HG02885 (cell line): Measurements from ENCODE around the gene DENND5B.
A peak's percentile ranks its signal among the peaks of the same experiment; 100 is the strongest.
"Not testable (repeated sequence)": the region's sequence is repeated elsewhere in the genome, so short reads cannot be mapped to it uniquely, and the experiment has no call there.

Experiments
- ATAC-seq: cut with Tn5 transposase; IDR thresholded peaks from one replicate; pipeline ENCODE4 v1.9.1; 2021; ENCODE audit warnings: mild to moderate bottlenecking; ENCODE audit not compliant: unreplicated experiment, poor library complexity

DENND5B gene

GRCh38 chr12:31594681-31595080 is 3.7 kb upstream of the DENND5B start:
- ATAC-seq, result no peak

DNA sequence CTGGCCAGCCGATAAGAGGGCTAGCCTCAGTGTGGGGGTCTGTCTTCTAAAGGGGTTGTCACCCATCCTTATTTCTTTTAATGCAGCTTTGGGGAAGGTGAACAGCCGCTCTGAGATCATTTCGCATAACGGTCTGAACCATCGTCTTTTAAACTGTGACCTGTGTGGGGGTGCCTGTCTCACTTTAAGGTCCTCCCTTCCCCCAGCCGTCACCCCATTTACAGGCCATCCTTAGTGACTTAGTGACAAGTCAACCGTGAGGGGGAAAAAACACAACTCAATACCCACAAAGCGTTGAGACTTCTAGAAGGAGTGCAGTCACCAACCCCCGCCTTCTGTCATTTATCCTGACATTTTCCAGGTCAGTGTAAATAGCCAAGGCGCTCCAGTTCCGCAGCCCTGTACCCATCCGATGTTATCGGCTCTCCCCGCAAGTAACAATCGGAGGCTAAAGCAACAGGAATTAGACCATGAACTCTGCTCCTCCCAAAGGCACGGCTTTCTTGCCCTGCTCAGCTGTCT is 505 bp upstream of the DENND5B start:
- ATAC-seq, result peak; percentile 16

- ATAC-seq, result peak; percentile 35
Measured at GRCh38 chr12:31589904-31590641, 863 bp downstream of the DENND5B start.

DNA sequence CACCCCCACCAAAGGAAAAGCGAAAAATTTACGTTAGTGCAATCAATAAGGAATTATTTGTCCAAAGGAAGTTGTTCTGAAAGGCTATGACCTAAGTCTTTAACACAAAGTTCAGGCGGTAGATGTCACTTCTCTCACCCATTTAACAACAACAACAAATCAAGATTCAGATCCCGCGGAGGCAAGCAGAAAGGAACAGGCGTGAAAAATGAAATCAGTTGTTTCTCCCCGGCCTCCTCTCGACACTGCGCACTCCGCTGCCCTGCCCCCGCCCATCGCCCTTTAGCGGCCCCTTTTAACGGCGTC is 1.4 kb downstream of the DENND5B start:
- ATAC-seq, result peak; percentile 39

DNA sequence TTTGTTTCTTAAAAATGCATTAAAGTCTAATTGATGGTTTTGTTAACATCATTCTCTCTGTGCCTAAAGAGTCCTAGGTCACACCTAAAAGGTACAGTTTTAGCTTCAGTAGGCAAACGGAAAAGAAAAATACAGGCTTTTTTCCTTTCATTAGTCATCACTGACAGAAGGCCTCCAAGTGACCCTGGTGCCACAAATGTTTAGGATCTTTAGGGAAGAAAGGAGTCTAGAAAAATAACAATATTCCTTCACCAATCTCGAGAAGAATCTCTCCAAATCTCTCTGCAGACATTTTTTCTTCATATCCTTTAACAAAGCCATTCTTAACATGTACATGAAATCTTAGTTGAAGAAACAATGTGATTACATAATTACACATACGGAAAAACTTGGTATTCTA is 2.0 kb downstream of the DENND5B start:
- no peak for ATAC-seq

GRCh38 chr12:31586728-31587127 is 4.2 kb downstream of the DENND5B start:
- ATAC-seq, result peak; percentile 29

GRCh38 chr12:31585895-31586294 is 5.0 kb downstream of the DENND5B start:
- ATAC-seq, result no peak

DNA sequence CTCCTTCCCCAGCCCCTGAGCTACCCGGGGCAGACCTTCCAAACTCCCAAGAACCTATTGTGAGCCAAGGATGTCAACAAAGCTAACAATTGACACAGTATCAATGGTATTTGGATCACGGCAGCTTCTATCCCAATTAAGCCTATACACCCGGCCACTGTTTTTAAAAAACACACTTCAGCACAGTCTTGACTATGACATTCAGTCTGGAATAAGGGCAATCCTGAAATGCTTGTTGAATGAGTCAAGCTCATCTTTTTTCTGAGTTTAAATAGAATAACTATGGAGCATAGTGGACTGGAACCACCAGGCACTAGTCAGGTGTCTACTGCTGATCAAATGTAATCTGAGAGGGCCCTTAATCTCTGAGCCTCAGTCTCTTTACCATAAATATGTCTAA is 5.7 kb downstream of the DENND5B start:
- no peak for ATAC-seq

DNA sequence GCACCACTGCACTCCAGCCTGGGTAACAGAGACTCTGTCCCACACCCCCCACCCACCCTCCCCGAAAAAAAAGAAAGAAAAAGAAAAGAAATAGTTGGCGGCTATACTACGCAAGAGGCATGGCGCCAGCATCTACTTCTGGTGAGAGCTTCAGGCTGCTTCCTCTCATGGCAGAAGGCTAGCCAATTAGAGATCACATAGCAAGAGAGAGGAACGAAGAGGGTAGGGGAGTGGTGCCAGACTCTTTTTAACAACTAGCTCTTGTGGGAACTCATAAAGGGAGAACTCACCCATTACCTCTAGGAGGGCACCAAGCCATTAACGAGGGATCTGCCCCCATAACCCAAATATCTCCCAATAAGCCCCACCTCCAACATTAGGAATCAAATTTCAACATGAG is 6.2 kb downstream of the DENND5B start:
- no peak for ATAC-seq

DNA sequence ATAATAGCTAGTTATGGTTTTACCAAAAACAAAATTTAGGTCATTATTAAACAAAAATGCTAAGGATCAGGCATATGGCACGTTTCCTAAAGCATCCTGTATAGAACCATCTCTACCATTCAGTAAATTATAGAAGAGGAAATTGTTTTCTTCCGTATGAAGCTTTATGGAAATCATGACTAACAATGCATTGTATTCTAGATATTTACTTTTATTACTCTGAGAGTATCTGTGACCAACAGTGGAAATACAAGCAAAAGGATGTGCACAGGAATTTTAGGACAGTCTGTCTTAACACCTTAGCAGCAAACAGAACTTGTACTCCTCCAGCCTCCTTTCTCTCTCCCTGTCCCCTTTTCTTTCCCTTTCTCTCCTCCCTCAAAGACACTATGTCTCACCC is 7.1 kb downstream of the DENND5B start:
- no peak for ATAC-seq

DNA sequence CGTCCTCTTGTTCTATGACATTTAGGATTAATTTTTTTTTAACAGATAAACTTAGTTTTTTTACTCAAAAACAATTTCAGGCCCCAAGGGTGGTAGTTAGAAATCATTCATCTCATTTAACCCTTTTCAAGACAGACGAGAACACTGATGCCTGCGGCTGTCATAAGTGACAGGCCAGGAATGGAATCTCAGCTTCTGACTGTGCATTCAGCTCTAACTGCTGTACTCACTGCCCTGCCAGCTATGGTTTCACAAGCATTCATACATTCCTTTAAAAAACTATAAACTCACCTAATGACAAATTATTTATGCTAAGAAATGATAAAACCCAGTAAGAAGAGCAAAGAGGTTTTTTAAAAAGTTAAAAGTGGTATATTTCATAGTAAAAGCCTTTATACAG is 8.8 kb downstream of the DENND5B start:
- no peak for ATAC-seq

GRCh38 chr12:31578632-31579031 is 12.3 kb downstream of the DENND5B start:
- no peak for ATAC-seq

GRCh38 chr12:31574803-31575575 is 15.9 kb downstream of the DENND5B start:
- no peak for ATAC-seq

- not testable (repeated sequence) for ATAC-seq
Measured at GRCh38 chr12:31574367-31574766, 16.6 kb downstream of the DENND5B start.

- ATAC-seq, result no peak
Measured at GRCh38 chr12:31572900-31573600, 17.9 kb downstream of the DENND5B start.

DNA sequence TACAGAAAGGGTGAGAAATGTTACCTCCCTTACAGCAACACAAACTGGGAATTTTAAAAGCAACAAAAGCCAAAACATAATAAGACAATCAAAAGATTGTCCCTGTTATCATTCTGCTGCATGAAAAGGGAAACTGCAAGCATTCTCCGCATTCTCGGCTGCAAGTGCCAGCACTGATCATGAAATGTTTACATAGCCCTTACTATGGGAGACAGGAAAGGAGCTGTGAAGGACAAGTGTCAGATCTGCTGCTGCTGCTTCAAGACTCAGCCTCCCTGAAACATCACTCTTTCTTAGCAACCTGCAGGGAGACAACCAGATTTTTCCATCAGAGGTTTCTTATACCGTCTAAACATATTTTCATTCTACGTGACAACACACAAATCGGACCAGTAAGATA is 20.1 kb downstream of the DENND5B start:
- no peak for ATAC-seq

DNA sequence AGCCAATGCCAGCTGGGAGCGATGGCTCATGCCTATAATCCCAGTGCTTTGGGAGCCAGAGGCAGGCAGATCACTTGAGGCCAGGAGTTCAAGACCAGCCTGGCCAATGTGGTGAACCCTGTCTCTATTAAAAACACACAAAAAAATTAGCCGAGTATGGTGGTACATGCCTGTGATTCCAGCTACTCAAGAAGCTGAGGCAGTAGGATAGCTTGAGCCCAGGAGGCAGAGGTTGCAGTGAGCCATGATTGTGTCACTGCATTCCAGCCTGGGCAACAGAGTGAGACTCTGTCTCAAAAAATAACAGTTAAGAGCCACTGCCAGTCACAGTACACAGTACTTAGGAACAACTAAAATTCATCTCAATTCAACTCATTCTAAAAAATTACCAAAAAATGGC is 21.4 kb downstream of the DENND5B start:
- not testable (repeated sequence) for ATAC-seq

GRCh38 chr12:31568498-31568897 is 22.4 kb downstream of the DENND5B start:
- ATAC-seq, result no peak

DNA sequence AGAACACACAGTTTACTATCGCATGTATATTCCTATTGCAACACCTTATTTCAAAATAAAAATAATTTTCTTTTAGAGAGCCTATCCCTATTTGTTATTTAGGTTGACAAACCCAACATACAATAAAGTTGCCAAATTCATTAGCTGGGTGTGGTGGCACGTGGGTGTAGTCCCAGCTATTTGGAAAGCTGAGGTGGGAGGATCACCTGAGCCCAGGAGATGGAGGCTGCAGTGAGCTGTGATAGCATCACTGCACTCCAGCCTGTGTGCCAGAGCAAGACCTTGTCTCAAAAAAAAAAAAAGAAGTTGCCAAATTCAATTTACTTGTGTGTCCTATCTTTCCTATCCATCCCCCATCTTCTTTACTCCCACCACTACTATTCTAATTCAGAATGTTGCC is 23.9 kb downstream of the DENND5B start:
- no peak for ATAC-seq

GRCh38 chr12:31566547-31566946 is 24.4 kb downstream of the DENND5B start:
- no peak for ATAC-seq
